Measurements from ENCODE around the gene CFAP92. TPM values are rescaled to one million over a fixed set of nuclear protein-coding genes. Genes with fewer than 3 reads are reported as not detected.

CFAP92 gene
- total RNA-seq, 1 experiment from 2014 or later = 0.92 TPM

GRCh38 chr3:128917291-128917690 is 76.6 kb downstream of the CFAP92 start:
- WGBS (ENCODE audit: extremely low coverage, insufficient read length, low lambda C conversion rate) = no CpG with 5 or more reads among the region's 2 CpGs
- no peaks in the 10 kb centered on the region for H3K27me3 ChIP-seq (ENCODE audit: insufficient read depth, low read length)
- no peak overlapping the region for H3T11ph ChIP-seq (ENCODE audit: low read length)
- H4K5ac ChIP-seq (ENCODE audit: insufficient read length, low read depth, low read length) = no peak overlapping the region
- H4K20me1 ChIP-seq (ENCODE audit: control insufficient read depth, insufficient read depth, insufficient read length) = no peaks in the 10 kb centered on the region
- no peaks in the 10 kb centered on the region for H3K23me2 ChIP-seq (ENCODE audit: insufficient read length, low read depth, low read length, poor library complexity, severe bottlenecking)
- H3K9me3 ChIP-seq (ENCODE audit: control insufficient read depth, low read depth, low read length) = peaks cover 20% of the 10 kb centered on the region
- no peaks in the 10 kb centered on the region for H3K79me2 ChIP-seq (ENCODE audit: insufficient read depth, low read length)
- H3K14ac ChIP-seq (ENCODE audit: insufficient read depth, low read length) = no peak overlapping the region
- no peak overlapping the region for H3K4ac ChIP-seq (ENCODE audit: low read depth, low read length)
- H2BK12ac ChIP-seq (ENCODE audit: insufficient read length, low read depth, low read length) = no peak overlapping the region
- TF ChIP-seq CTCF (conservative IDR thresholded peaks at IDR 0.05) = no peak
- no peak overlapping the region for H2AFZ ChIP-seq (ENCODE audit: low read length)
- H3K27ac ChIP-seq (ENCODE audit: insufficient read length, low read depth, low read length) = no peak overlapping the region
- no peaks in the 10 kb centered on the region for H3K4me1 ChIP-seq (ENCODE audit: insufficient read depth, low read length)
- no peaks in the 10 kb centered on the region for H3K4me1 Mint-ChIP-seq
- no peak overlapping the region for H2AK5ac ChIP-seq (ENCODE audit: insufficient read length, low read length)
- H4K91ac ChIP-seq (ENCODE audit: insufficient read length, low read depth, low read length) = no peak overlapping the region
- H3K9ac ChIP-seq (ENCODE audit: extremely low read depth, insufficient read length, low read length) = no peak overlapping the region
- no peak overlapping the region for H3K27ac Mint-ChIP-seq
- peaks cover 27% of the 10 kb centered on the region for H3K27me3 Mint-ChIP-seq (ENCODE audit: low read depth)
- no peak for DNase-seq
- no peak overlapping the region for H2BK5ac ChIP-seq (ENCODE audit: insufficient read length, low read length)
- H3K18ac ChIP-seq (ENCODE audit: insufficient read length, low read depth, low read length) = no peak overlapping the region
- H3K9me3 Mint-ChIP-seq = peaks cover 43 to 47% of the 10 kb centered on the region in 2 experiments
- no peaks in the 10 kb centered on the region for H3K79me1 ChIP-seq (ENCODE audit: insufficient read depth, low read depth, low read length, poor library complexity, severe bottlenecking)
- H3K4me2 ChIP-seq (ENCODE audit: insufficient read depth, insufficient read length, low read length) = no peak overlapping the region
- H3K36me3 Mint-ChIP-seq (ENCODE audit: insufficient read depth in 1 of 3, low read depth in 3 of 3) = peaks cover 73 to 95% (median 85%) of the 10 kb centered on the region in 3 experiments
- no peak overlapping the region for H2BK120ac ChIP-seq (ENCODE audit: low read depth, low read length, poor library complexity, severe bottlenecking)
- H3K56ac ChIP-seq (ENCODE audit: insufficient read length, low read depth, low read length) = no peak overlapping the region
- H2BK20ac ChIP-seq (ENCODE audit: low read depth, low read length, poor library complexity, severe bottlenecking) = no peak overlapping the region
- H4K8ac ChIP-seq (replicated peaks; ENCODE audit: insufficient read length, low read depth, low read length) = no peak overlapping the region
- H2BK15ac ChIP-seq (ENCODE audit: low read depth, low read length) = no peak overlapping the region
- H3K23ac ChIP-seq (ENCODE audit: insufficient read length, low read depth, low read length) = no peak overlapping the region
- no peak overlapping the region for H3K4me3 Mint-ChIP-seq
